Lower leg skin (tissue), 3 donors: ENCODE results near the gene ZCCHC8.

Source experiments
- POLR2A ChIP-seq, 2 donors: fragments of 450-650 bp; IDR thresholded peaks; one replicate each; pipeline ENCODE4 v1.6.1; 2016 to 2017; ENCODE audit warnings: antibody characterized with exemption in 2 of 2, mild to moderate bottlenecking in 1 of 2, moderate library complexity in 1 of 2
- TF ChIP-seq, protein P1 (sequence below), 3 donors: fragments of 450-650 bp; IDR thresholded peaks; one replicate each; pipeline ENCODE4 v1.5.1; 2016; ENCODE audit warnings: antibody characterized with exemption in 3 of 3, mild to moderate bottlenecking in 3 of 3, moderate library complexity in 2 of 3

DNA sequence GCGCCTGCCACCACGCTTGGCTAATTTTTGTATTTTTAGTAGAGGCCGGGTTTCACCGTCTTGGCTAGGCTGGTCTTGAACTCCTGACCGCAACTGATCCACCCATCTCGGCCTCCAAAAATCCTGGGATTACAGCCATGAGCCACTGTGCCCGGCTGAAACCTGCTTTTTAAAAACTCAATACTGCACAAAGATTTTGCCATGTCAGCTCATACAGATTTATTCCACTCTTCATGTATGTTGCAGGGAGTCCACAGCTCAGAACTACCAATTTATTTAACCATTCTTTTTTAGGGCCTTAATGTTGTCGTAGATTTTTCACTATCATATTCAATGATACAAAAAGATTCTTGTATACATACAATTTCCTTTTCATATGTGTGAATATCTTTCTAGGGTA, 20.0 kb downstream of the ZCCHC8 start:
- TF ChIP-seq, protein P1, sequence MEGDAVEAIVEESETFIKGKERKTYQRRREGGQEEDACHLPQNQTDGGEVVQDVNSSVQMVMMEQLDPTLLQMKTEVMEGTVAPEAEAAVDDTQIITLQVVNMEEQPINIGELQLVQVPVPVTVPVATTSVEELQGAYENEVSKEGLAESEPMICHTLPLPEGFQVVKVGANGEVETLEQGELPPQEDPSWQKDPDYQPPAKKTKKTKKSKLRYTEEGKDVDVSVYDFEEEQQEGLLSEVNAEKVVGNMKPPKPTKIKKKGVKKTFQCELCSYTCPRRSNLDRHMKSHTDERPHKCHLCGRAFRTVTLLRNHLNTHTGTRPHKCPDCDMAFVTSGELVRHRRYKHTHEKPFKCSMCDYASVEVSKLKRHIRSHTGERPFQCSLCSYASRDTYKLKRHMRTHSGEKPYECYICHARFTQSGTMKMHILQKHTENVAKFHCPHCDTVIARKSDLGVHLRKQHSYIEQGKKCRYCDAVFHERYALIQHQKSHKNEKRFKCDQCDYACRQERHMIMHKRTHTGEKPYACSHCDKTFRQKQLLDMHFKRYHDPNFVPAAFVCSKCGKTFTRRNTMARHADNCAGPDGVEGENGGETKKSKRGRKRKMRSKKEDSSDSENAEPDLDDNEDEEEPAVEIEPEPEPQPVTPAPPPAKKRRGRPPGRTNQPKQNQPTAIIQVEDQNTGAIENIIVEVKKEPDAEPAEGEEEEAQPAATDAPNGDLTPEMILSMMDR (IDR thresholded peaks at IDR 0.05), result no peak
- no peak for TF ChIP-seq POLR2A (IDR thresholded peaks at IDR 0.05)
